ENCODE measurements around the gene PRSS8. TPM values are rescaled to one million over a fixed set of nuclear protein-coding genes. Genes with fewer than 3 reads are reported as not detected.

The PRSS8 gene
- polyA plus RNA-seq, 3 donors = 0.15 TPM; not detected in 2

DNA sequence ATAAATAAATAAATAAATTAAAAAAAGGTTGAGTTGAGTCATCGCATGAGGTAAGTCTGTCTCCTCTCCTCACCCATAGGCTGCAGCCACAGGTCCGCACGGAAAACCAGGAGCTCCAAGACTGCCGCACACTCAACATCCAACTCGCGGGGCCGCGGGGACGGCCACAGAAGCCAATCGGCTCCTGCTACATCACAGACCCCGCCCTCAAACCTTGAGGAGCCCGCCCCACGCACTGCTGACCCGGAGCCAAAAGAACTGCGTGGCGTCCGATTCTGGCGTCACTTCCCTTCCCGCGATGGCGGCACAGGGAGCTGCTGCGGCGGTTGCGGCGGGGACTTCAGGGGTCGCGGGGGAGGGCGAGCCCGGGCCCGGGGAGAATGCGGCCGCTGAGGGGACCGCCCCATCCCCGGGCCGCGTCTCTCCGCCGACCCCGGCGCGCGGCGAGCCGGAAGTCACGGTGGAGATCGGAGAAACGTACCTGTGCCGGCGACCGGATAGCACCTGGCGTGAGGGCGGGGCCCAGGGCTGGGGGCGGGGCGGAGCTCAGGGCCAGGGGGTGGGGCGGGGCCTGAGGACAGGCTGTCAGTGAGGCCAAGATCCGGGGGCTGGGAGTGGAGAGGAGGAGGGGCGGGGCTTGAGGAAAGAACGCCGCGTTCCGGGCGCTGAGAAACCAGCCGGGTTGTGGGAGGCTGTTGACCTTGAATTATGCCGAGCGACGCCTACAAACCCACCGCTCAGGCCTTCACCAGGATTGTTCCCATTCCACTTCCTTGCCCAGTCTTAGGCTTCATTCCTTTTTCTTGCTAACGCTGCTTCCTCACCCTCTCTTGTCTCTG, 17.9 kb downstream of the PRSS8 start, which contains the start of gene KAT8:
KAT8 (plus strand) TSS at position 281 of the 839 bp plus-strand sequence; CDS start at position 299, 18 bp downstream.
- intact Hi-C loops (cut with micrococcal nuclease) = loop anchor here (1.0 to 10.0 kb wide), 7 partner anchors 12 to 757 kb away; partner anchors contain the start of genes ARMC5 (in 1 of the 2), ITGAX (in 1 of the 2) and ZNF267 (in 1 of the 2)
- Mint-ChIP-seq H3K4me1 (peaks cover 54% of the 10 kb centered on the region), H3K27ac (peak within 1 kb of the TSS; percentile 97 to 100 (median 100)), H3K9me3 (peaks cover 0 to 3% (median 0%) of the 10 kb centered on the region in 7 donors), H3K27me3 (ENCODE audit: low read depth in 3 of 3) (peaks cover 0 to 2% (median 0%) of the 10 kb centered on the region in 3 donors), H3K36me3 (peaks cover 36 to 49% of the 10 kb centered on the region in 2 donors), H3K4me3 (peak within 1 kb of the TSS; percentile 91)
- peak within 1 kb of the TSS; percentile 97 to 99 for H3K27ac ChIP-seq (ENCODE audit: low read depth in 1 of 2, low read length in 2 of 2)
- H3K4me2 ChIP-seq (replicated peaks; ENCODE audit: extremely low read depth, low read length, poor library complexity, severe bottlenecking) = peak within 1 kb of the TSS; percentile 90
- H3K27me3 ChIP-seq (ENCODE audit: control insufficient read depth in 2 of 2, insufficient read depth in 2 of 2, low read length in 2 of 2) = no peaks in the 10 kb centered on the region
- peak within 1 kb of the TSS; percentile 61 to 91 (median 79) for H3K4me3 ChIP-seq (replicated peaks in 1 of 3; ENCODE audit: low read depth in 2 of 3, low read length in 3 of 3)
- peaks cover 26 to 41% of the 10 kb centered on the region in 2 donors for H3K36me3 ChIP-seq (replicated peaks in 1 of 2; ENCODE audit: control insufficient read depth in 1 of 2, insufficient read depth in 2 of 2, low read length in 2 of 2)
- peak; percentile 96 to 99 (median 97) for DNase-seq
- TF ChIP-seq, protein P1, sequence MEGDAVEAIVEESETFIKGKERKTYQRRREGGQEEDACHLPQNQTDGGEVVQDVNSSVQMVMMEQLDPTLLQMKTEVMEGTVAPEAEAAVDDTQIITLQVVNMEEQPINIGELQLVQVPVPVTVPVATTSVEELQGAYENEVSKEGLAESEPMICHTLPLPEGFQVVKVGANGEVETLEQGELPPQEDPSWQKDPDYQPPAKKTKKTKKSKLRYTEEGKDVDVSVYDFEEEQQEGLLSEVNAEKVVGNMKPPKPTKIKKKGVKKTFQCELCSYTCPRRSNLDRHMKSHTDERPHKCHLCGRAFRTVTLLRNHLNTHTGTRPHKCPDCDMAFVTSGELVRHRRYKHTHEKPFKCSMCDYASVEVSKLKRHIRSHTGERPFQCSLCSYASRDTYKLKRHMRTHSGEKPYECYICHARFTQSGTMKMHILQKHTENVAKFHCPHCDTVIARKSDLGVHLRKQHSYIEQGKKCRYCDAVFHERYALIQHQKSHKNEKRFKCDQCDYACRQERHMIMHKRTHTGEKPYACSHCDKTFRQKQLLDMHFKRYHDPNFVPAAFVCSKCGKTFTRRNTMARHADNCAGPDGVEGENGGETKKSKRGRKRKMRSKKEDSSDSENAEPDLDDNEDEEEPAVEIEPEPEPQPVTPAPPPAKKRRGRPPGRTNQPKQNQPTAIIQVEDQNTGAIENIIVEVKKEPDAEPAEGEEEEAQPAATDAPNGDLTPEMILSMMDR (IDR thresholded peaks at IDR 0.05) = no peak
- no peaks in the 10 kb centered on the region for H3K9me3 ChIP-seq (replicated peaks in 1 of 2; ENCODE audit: control insufficient read depth in 1 of 2, insufficient read depth in 1 of 2, low read length in 2 of 2)
- peak within 1 kb of the TSS; percentile 80 for H3K9ac ChIP-seq (ENCODE audit: insufficient read depth, low read length, poor library complexity, severe bottlenecking)
- peaks cover 55 to 66% of the 10 kb centered on the region in 2 donors for H3K4me1 ChIP-seq (ENCODE audit: control insufficient read depth in 1 of 2, insufficient read depth in 2 of 2, low read length in 2 of 2)
- no peaks in the 10 kb centered on the region for H4K20me1 ChIP-seq (ENCODE audit: insufficient read depth, low read length)
- peaks cover 55% of the 10 kb centered on the region for H3K79me2 ChIP-seq (ENCODE audit: insufficient read depth, low read length)
- no peak within 1 kb of the TSS for H2AFZ ChIP-seq (ENCODE audit: insufficient read depth, low read depth, low read length, poor library complexity, severe bottlenecking)
- WGBS (ENCODE audit: insufficient coverage) = 0% methylated on average over 46 of the region's 68 CpGs

DNA sequence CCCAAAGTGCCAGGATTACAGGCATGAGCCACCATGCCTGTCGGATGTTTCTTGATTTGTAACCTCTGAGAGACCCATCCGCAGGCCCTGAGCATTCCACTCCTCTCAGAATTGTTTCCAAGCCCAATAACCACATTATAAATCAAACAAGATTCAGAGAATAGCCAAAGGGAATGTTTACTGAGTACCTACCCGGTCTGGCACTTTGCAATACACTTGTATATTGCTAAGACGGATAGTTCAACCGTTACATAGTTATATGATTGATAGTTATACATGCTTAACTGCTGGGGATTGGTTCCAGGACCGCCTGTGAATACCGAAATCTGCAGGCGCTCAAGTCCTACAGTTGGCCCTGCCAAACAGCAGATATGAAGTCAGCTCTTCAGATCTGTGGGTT, 21.1 kb downstream of the PRSS8 start:
- peaks cover 1% of the 10 kb centered on the region for H4K20me1 ChIP-seq (ENCODE audit: insufficient read depth, low read length)
- peaks cover 71 to 80% of the 10 kb centered on the region in 2 donors for H3K4me1 ChIP-seq (ENCODE audit: control insufficient read depth in 1 of 2, insufficient read depth in 2 of 2, low read length in 2 of 2)
- DNase-seq = no peak
- H3K4me1 Mint-ChIP-seq = peaks cover 74% of the 10 kb centered on the region
- peak overlapping the region in 1 of 3 experiments; percentile 61 for H3K4me3 ChIP-seq (replicated peaks in 1 of 3; ENCODE audit: low read depth in 2 of 3, low read length in 3 of 3)
- peaks cover 0 to 3% (median 0%) of the 10 kb centered on the region in 7 donors for H3K9me3 Mint-ChIP-seq
- H3K4me2 ChIP-seq (replicated peaks; ENCODE audit: extremely low read depth, low read length, poor library complexity, severe bottlenecking) = peak overlapping the region; percentile 64
- peaks cover 0 to 2% (median 0%) of the 10 kb centered on the region in 3 donors for H3K27me3 Mint-ChIP-seq (ENCODE audit: low read depth in 3 of 3)
- H3K36me3 Mint-ChIP-seq = peaks cover 40 to 49% of the 10 kb centered on the region in 2 donors
- no peak overlapping the region for H2AFZ ChIP-seq (ENCODE audit: insufficient read depth, low read depth, low read length, poor library complexity, severe bottlenecking)
- H3K9me3 ChIP-seq (replicated peaks in 1 of 2; ENCODE audit: control insufficient read depth in 1 of 2, insufficient read depth in 1 of 2, low read length in 2 of 2) = no peaks in the 10 kb centered on the region
- H3K79me2 ChIP-seq (ENCODE audit: insufficient read depth, low read length) = peaks cover 51% of the 10 kb centered on the region
- no peak overlapping the region for H3K4me3 Mint-ChIP-seq
- peak overlapping the region; percentile 89 to 98 for H3K27ac ChIP-seq (ENCODE audit: low read depth in 1 of 2, low read length in 2 of 2)
- 86% methylated on average over 6 of the region's 8 CpGs for WGBS (ENCODE audit: insufficient coverage)
- H3K27ac Mint-ChIP-seq = peak overlapping the region; percentile 94 to 100 (median 98)
- peaks cover 32 to 41% of the 10 kb centered on the region in 2 donors for H3K36me3 ChIP-seq (replicated peaks in 1 of 2; ENCODE audit: control insufficient read depth in 1 of 2, insufficient read depth in 2 of 2, low read length in 2 of 2)
- TF ChIP-seq, protein P1 (IDR thresholded peaks at IDR 0.05) = no peak
- no peaks in the 10 kb centered on the region for H3K27me3 ChIP-seq (ENCODE audit: control insufficient read depth in 2 of 2, insufficient read depth in 2 of 2, low read length in 2 of 2)
- intact Hi-C loops (cut with micrococcal nuclease) = loop anchor here (10.0 kb wide), 2 partner anchors 150 to 760 kb away; partner anchors contain the start of gene ZNF267 (in 1 of the 2)
- no peak overlapping the region for H3K9ac ChIP-seq (ENCODE audit: insufficient read depth, low read length, poor library complexity, severe bottlenecking)
